Parathyroid adenoma (tissue), 2 donors: Measurements from ENCODE around the gene S100P.

ENCODE experiments used
- H2AFZ ChIP-seq: fragments of 300-600 bp; sonication (generic); one replicate; pipeline ENCODE4 v1.7.0; 2017; ENCODE audit warnings: antibody characterized with exemption, mild to moderate bottlenecking
- H3K27ac ChIP-seq: fragments of 300-600 bp; sonication (generic); one replicate; pipeline ENCODE4 v1.7.0; 2017
- H3K27me3 ChIP-seq: fragments of 300-600 bp; sonication (generic); one replicate; pipeline ENCODE4 v1.7.0; 2017; ENCODE audit warnings: low read length; ENCODE audit not compliant: control insufficient read depth, insufficient read depth
- H3K36me3 ChIP-seq: fragments of 300-600 bp; sonication (generic); one replicate; pipeline ENCODE4 v1.7.0; 2017; ENCODE audit warnings: low read length; ENCODE audit not compliant: control insufficient read depth, insufficient read depth
- H3K4me1 ChIP-seq: fragments of 300-600 bp; sonication (generic); one replicate; pipeline ENCODE4 v1.7.0; 2017; ENCODE audit warnings: control low read depth
- H3K4me2 ChIP-seq: fragments of 300-600 bp; sonication (generic); one replicate; pipeline ENCODE4 v1.7.0; 2017; ENCODE audit warnings: low read length
- H3K4me3 ChIP-seq: fragments of 300-600 bp; sonication (generic); one replicate; pipeline ENCODE4 v1.7.0; 2017; ENCODE audit warnings: low read depth, low read length
- H3K79me2 ChIP-seq: fragments of 300-600 bp; sonication (generic); one replicate; pipeline ENCODE4 v1.7.0; 2017; ENCODE audit warnings: control low read depth
- H3K9ac ChIP-seq: fragments of 300-600 bp; sonication (generic); one replicate; pipeline ENCODE4 v1.7.0; 2017; ENCODE audit warnings: mild to moderate bottlenecking
- H3K9me3 ChIP-seq: fragments of 300-600 bp; sonication (generic); one replicate; pipeline ENCODE4 v1.7.0; 2017; ENCODE audit warnings: low read length; ENCODE audit not compliant: control insufficient read depth
- CTCF ChIP-seq: fragments of 300-600 bp; sonication (generic); IDR thresholded peaks from one replicate; pipeline ENCODE4 v1.7.0; 2017; ENCODE audit warnings: antibody characterized with exemption, mild to moderate bottlenecking
- donor health status: primary hyperparathyroidism.

S100P gene

GRCh38 chr4:6693231-6694176, at the start of gene S100P:
Gene S100P (plus strand): TSS chr4:6693878. CDS start chr4:6693933, 55 bp downstream.
- H3K4me3 ChIP-seq: no peak within 1 kb of the TSS
- H3K79me2 ChIP-seq: peaks cover 2% of the 10 kb centered on the region
- no peak within 1 kb of the TSS for H2AFZ ChIP-seq
- no peak within 1 kb of the TSS for H3K9ac ChIP-seq
- H3K4me1 ChIP-seq: peaks cover 20% of the 10 kb centered on the region
- H3K27me3 ChIP-seq: no peaks in the 10 kb centered on the region
- H3K4me2 ChIP-seq: no peak within 1 kb of the TSS
- no peaks in the 10 kb centered on the region for H3K36me3 ChIP-seq
- TF ChIP-seq CTCF: no peak
- H3K27ac ChIP-seq: no peak within 1 kb of the TSS
- H3K9me3 ChIP-seq: no peaks in the 10 kb centered on the region

- Histone ChIP-seq H3K4me2 (no peak overlapping the region), H3K27me3 (no peaks in the 10 kb centered on the region), H3K9me3 (no peaks in the 10 kb centered on the region), H3K9ac (no peak overlapping the region), H3K4me1 (peaks cover 5% of the 10 kb centered on the region), H3K27ac (no peak overlapping the region), H3K4me3 (no peak overlapping the region), H2AFZ (no peak overlapping the region), H3K36me3 (no peaks in the 10 kb centered on the region), H3K79me2 (peaks cover 12% of the 10 kb centered on the region)
- no peak for TF ChIP-seq CTCF
Observed at GRCh38 chr4:6644792-6645530, 48.7 kb upstream of the S100P start.

DNA sequence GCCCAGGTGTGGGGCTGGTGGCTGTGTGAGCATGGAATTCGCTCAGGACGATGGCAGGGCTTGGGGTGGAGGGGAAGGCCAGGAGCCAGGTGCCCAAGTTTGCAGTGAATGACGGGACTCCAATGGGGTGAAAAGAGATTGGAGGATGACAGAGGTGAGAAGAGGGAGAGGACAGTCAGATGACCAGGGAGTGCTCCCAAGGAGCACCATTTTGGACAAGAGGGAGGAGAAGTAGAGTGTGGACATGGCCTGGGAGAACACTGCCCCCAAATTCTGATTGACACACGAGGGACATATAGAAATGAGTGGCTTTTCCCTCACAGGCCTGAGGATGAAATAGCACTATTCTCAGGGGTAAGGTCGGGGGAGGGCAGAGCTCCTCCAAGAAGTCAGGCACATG, 46.5 kb upstream of the S100P start:
- no peak for TF ChIP-seq CTCF
- H3K9ac ChIP-seq: no peak overlapping the region
- no peak overlapping the region for H3K27ac ChIP-seq
- no peaks in the 10 kb centered on the region for H3K36me3 ChIP-seq
- no peaks in the 10 kb centered on the region for H3K27me3 ChIP-seq
- H3K9me3 ChIP-seq: no peaks in the 10 kb centered on the region
- no peak overlapping the region for H3K4me2 ChIP-seq
- H2AFZ ChIP-seq: no peak overlapping the region
- no peak overlapping the region for H3K4me3 ChIP-seq
- H3K79me2 ChIP-seq: peaks cover 12% of the 10 kb centered on the region
- H3K4me1 ChIP-seq: peaks cover 5% of the 10 kb centered on the region

DNA sequence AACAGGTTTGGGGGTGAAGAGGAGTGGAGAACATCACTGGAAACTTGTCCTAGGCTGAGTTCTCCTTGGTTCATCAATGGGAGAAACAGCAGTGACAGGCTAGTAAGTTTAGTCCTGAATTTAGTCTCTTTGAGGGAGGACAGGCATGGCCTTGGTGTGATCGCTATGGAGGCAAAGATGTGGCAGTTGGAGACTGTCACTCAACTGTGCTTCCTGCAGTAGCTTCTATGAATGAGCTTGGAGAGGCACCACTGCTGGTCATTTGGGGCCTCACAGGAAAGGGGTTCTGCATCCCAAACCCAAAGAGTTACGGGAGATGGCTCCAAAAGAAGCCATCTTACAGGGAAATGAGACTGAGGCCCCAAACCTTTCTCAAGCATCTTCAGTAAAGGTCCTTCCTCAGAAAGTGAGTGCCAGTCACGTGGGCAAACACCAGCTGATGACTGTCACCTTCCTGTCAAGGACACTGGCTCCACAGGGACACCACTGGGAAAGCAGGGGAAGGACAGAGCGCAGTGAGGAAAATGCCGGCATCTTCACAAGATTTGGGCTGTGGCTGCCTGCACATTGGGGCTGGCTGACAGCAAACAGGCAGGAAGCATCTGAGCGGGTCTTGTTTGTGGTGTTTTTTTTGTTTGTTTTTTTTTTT, 46.0 kb upstream of the S100P start:
- no peaks in the 10 kb centered on the region for H3K36me3 ChIP-seq
- H3K4me3 ChIP-seq: no peak overlapping the region
- H3K9me3 ChIP-seq: no peaks in the 10 kb centered on the region
- H3K79me2 ChIP-seq: peaks cover 12% of the 10 kb centered on the region
- H3K4me1 ChIP-seq: no peaks in the 10 kb centered on the region
- H2AFZ ChIP-seq: no peak overlapping the region
- no peak overlapping the region for H3K27ac ChIP-seq
- H3K9ac ChIP-seq: no peak overlapping the region
- H3K4me2 ChIP-seq: no peak overlapping the region
- no peaks in the 10 kb centered on the region for H3K27me3 ChIP-seq
- no peak for TF ChIP-seq CTCF
